Spleen (tissue), 13 donors: ENCODE results near the gene SEL1L3. TPM values are rescaled to one million over a fixed set of nuclear protein-coding genes. Genes with fewer than 3 reads are reported as not detected.
"Not testable (repeated sequence)": the region's sequence is repeated elsewhere in the genome, so short reads cannot be mapped to it uniquely, and the experiment has no call there.

Source experiments
- DNase-seq: peaks from one replicate; pipeline ENCODE4 v3.0.0-alpha.2; 2020
- H3K27ac ChIP-seq, 8 donors: fragments of 200-600 bp; sonication (generic) in 7 of 8; 1 replicate in 4 of 8; 2 replicates in 4 of 8; pipeline versions ENCODE4 v1.5.0 to v1.8.0; 2016 to 2021; ENCODE audit warnings: inconsistent platforms in 4 of 8, mild to moderate bottlenecking in 4 of 8, moderate library complexity in 1 of 8
- H3K27me3 ChIP-seq, 7 donors: fragments of 200-600 bp; sonication (generic) in 6 of 7; replicated peaks in 1 of 7; 1 replicate in 4 of 7; 2 replicates in 3 of 7; pipeline versions ENCODE4 v1.5.0 to v1.8.0; 2016 to 2021; ENCODE audit warnings: inconsistent platforms in 3 of 7, mild to moderate bottlenecking in 1 of 7
- H3K36me3 ChIP-seq, 6 donors: fragments of 200-600 bp; sonication (generic) in 5 of 6; 1 replicate in 4 of 6; 2 replicates in 2 of 6; pipeline versions ENCODE4 v1.5.0 to v1.8.0; 2016 to 2021; ENCODE audit warnings: inconsistent platforms in 2 of 6
- H3K4me1 ChIP-seq, 6 donors: fragments of 200-600 bp; sonication (generic) in 5 of 6; 1 replicate in 3 of 6; 2 replicates in 3 of 6; pipeline versions ENCODE4 v1.5.0 to v1.8.0; 2016 to 2021; ENCODE audit warnings: inconsistent platforms in 3 of 6
- H3K4me3 ChIP-seq, 8 donors: fragments of 200-600 bp; sonication (generic) in 7 of 8; 1 replicate in 4 of 8; 2 replicates in 4 of 8; pipeline versions ENCODE4 v1.5.0 to v1.8.0; 2016 to 2021; ENCODE audit warnings: inconsistent platforms in 4 of 8, mild to moderate bottlenecking in 4 of 8, moderate library complexity in 2 of 8
- H3K9me3 ChIP-seq, 8 donors: fragments of 200-600 bp; sonication (generic) in 7 of 8; 1 replicate in 4 of 8; 2 replicates in 4 of 8; pipeline versions ENCODE4 v1.5.0 to v1.8.0; 2016 to 2021; ENCODE audit warnings: inconsistent platforms in 4 of 8
- CTCF ChIP-seq, 11 experiments: fragments of 200-600 bp in 7 of 11; fragments of 450-650 bp in 4 of 11; sonication (generic) in 4 of 11; IDR thresholded peaks in 8 of 11; conservative IDR thresholded peaks in 3 of 11; 1 replicate in 7 of 11; 2 replicates in 4 of 11; pipeline versions ENCODE4 v1.4.0 to v1.8.0; 2016 to 2021; ENCODE audit warnings: antibody characterized with exemption in 11 of 11, inconsistent platforms in 4 of 11, mild to moderate bottlenecking in 1 of 11
- POLR2A ChIP-seq, 3 donors: fragments of 450-650 bp; IDR thresholded peaks; one replicate each; pipeline ENCODE4 v1.5.1; 2017; ENCODE audit warnings: antibody characterized with exemption in 3 of 3, mild to moderate bottlenecking in 1 of 3
- POLR2AphosphoS5 ChIP-seq, 3 donors: sonication (generic); formaldehyde crosslinking; IDR thresholded peaks; one replicate each; pipeline ENCODE4 v1.5.1; 2017; ENCODE audit warnings: antibody characterized with exemption in 3 of 3
- WGBS, 5 donors: extraction: QIAGEN DNeasy Blood & Tissue Kit in 3 of 5; methylation state at CpG; one replicate each; pipeline versions ENCODE4 v1.1.5 to v1.1.7; 2013 to 2018; 5-methylcytosine and 5-hydroxymethylcytosine counted together
- intact Hi-C: fragments of 100-400 bp; cut with DNase I; formaldehyde crosslinking; loops from one replicate; pipeline ENCODE4 v1.15.0; 2023; ENCODE audit warnings: low total_unique reads
- long read RNA-seq, 2 donors: transcript quantifications; one replicate each; lab custom pipeline, GENCODE V29; 2026
- polyA plus RNA-seq, 3 donors: library from polyadenylated mRNA; stranded (reverse); fragments of 200-250 nt; gene quantifications; one replicate each; pipeline ENCODE4 v1.2.1, GENCODE V29; 2013
- total RNA-seq, 7 donors: library from RNA; depleted of rRNA in 3 of 7; stranded (reverse); fragments of >200 nt in 3 of 7; fragmentation: NEBNext Ultra II Directional in 4 of 7; extraction: Animal tissue kit (Norgen Biotek cat#: 25700) in 4 of 7; gene quantifications; one replicate each; pipeline versions ENCODE4 v1.1.0 to v1.2.1, GENCODE V29; 2016 to 2021
- donor health status: healthy with polysubstance abuse.
- donor health status: DM: no; HTN: no; CAD: no; lungs with moderate emphysema.
- donor health status: DM: no; HTN: no; CAD: no.
- donor health status: Bipolar disorder and iron deficiency.
- donor health status: healthy.
- donor health status: DM: no; HTN: no; CAD: no.
- donor health status: DM: yes; HTN: yes; CAD: no.

Gene SEL1L3
- total RNA-seq = 100 to 1,000 TPM; 125 to 319 (median 133) TPM
- polyA plus RNA-seq = 100 to 1,000 TPM in 1 of 3 donors, 10 to 100 TPM in 2; 59.0 to 102 (median 81.3) TPM
- long read RNA-seq, donor 1, full-length matches to known transcripts = 3 of 9 reads
- long read RNA-seq, donor 1, partial matches to known transcripts = 6 of 9 reads
- long read RNA-seq, donor 1, other reads (novel, unspliced or antisense) = 0 of 9 reads
- long read RNA-seq, donor 2, partial matches to known transcripts = 0 of 1 reads
- long read RNA-seq, donor 2, other reads (novel, unspliced or antisense) = 0 of 1 reads

- H3K36me3 ChIP-seq = peaks cover 0 to 11% (median 0%) of the 10 kb centered on the region in 6 donors
- 0 to 1% (median 0%) methylated on average over 38 to 115 of the region's 115 CpGs for WGBS, 5 donors
- H3K27ac ChIP-seq = peak within 1 kb of the TSS; percentile 80 to 95 (median 93)
- H3K4me1 ChIP-seq = peaks cover 37 to 90% (median 76%) of the 10 kb centered on the region in 6 donors
- intact Hi-C loops = no loop called here
- DNase-seq = peak; percentile 93
- no peaks in the 10 kb centered on the region for H3K9me3 ChIP-seq
- peak in 1 of 3 donors; percentile 34 for TF ChIP-seq POLR2A (IDR thresholded peaks at IDR 0.05)
- TF ChIP-seq POLR2AphosphoS5 (IDR thresholded peaks at IDR 0.05) = peak; percentile 29 to 51 (median 44)
- TF ChIP-seq CTCF (IDR thresholded peaks at IDR 0.05 in 8 of 11, conservative IDR thresholded peaks at IDR 0.05 in 3 of 11) = no peak
- H3K4me3 ChIP-seq = peak within 1 kb of the TSS; percentile 65 to 88 (median 78)
- H3K27me3 ChIP-seq = no peaks in the 10 kb centered on the region
These were observed at the start of gene SEL1L3 for GRCh38 chr4:25862411-25863346. Gene SEL1L3 (minus strand): TSS chr4:25862988. CDS start chr4:25862836, 152 bp downstream.

GRCh38 chr4:25911356-25911755, 48.6 kb upstream of the SEL1L3 start:
- peaks cover 8 to 36% (median 25%) of the 10 kb centered on the region in 6 donors for H3K4me1 ChIP-seq
- TF ChIP-seq POLR2AphosphoS5 (IDR thresholded peaks at IDR 0.05) (no peak), CTCF (IDR thresholded peaks at IDR 0.05 in 8 of 11, conservative IDR thresholded peaks at IDR 0.05 in 3 of 11) (no peak), POLR2A (IDR thresholded peaks at IDR 0.05) (no peak)
- 74 to 94% (median 91%) methylated on average over 4 to 6 of the region's 6 CpGs for WGBS, 5 donors
- H3K27ac ChIP-seq = no peak overlapping the region
- intact Hi-C loops = loop anchor here (5.0 kb wide), 1 partner anchor 54 kb away; no protein-coding TSS in a partner anchor
- H3K36me3 ChIP-seq = no peaks in the 10 kb centered on the region
- no peaks in the 10 kb centered on the region for H3K27me3 ChIP-seq
- no peak overlapping the region for H3K4me3 ChIP-seq
- DNase-seq = no peak
- H3K9me3 ChIP-seq = no peaks in the 10 kb centered on the region

GRCh38 chr4:25908491-25908901, 45.7 kb upstream of the SEL1L3 start:
- H3K4me3 ChIP-seq = no peak overlapping the region
- DNase-seq = no peak
- WGBS, 5 donors = 48 to 64% (median 52%) methylated on average over 5 of the region's 5 CpGs
- no peak for TF ChIP-seq POLR2A (IDR thresholded peaks at IDR 0.05)
- no peak for TF ChIP-seq CTCF (IDR thresholded peaks at IDR 0.05 in 8 of 11, conservative IDR thresholded peaks at IDR 0.05 in 3 of 11)
- TF ChIP-seq POLR2AphosphoS5 (IDR thresholded peaks at IDR 0.05) = no peak
- H3K4me1 ChIP-seq = peaks cover 10 to 42% (median 31%) of the 10 kb centered on the region in 6 donors
- H3K36me3 ChIP-seq = no peaks in the 10 kb centered on the region
- intact Hi-C loops = no loop called here
- H3K27ac ChIP-seq = no peak overlapping the region
- no peaks in the 10 kb centered on the region for H3K27me3 ChIP-seq
- no peaks in the 10 kb centered on the region for H3K9me3 ChIP-seq

GRCh38 chr4:25906113-25906512, 43.3 kb upstream of the SEL1L3 start:
- H3K9me3 ChIP-seq, H3K27me3 ChIP-seq, H3K36me3 ChIP-seq, H3K4me3 ChIP-seq, intact Hi-C loops, DNase-seq: not testable (repeated sequence)
- Histone ChIP-seq H3K4me1 (peaks cover 3 to 27% (median 19%) of the 10 kb centered on the region in 6 donors), H3K27ac (peak overlapping the region in 2 of 8 donors; percentile 68 to 85)
- WGBS, 5 donors = 95 to 98% (median 96%) methylated on average over 11 of the region's 11 CpGs
